ENCODE data around the gene CISTR.

DNA sequence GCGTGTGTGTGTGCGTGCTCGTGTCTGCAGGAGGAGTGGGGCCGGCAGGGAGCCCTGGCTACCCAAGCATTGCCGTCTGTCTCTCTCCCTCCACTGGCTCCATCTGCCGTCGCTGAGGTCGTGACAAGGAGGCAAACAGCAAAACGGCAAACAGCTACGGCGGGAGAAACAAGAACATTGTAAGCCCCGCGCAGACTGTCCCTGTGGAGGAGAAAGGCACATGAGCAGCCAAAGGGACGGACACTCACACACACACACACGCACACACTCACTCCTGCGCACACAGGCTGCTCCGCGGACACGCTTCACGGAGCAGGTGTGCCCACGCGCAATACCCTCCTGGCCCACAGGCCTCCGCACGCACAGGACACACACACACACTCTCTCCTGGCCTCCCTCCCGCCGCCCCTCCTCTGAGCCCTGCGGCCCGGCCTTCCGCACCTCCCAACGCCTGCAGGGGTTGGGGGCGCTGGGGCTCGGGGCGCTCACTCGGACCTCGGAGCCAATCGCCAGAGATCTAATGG lies 905 bp downstream of the CISTR start:
- TF ChIP-seq, protein P1, sequence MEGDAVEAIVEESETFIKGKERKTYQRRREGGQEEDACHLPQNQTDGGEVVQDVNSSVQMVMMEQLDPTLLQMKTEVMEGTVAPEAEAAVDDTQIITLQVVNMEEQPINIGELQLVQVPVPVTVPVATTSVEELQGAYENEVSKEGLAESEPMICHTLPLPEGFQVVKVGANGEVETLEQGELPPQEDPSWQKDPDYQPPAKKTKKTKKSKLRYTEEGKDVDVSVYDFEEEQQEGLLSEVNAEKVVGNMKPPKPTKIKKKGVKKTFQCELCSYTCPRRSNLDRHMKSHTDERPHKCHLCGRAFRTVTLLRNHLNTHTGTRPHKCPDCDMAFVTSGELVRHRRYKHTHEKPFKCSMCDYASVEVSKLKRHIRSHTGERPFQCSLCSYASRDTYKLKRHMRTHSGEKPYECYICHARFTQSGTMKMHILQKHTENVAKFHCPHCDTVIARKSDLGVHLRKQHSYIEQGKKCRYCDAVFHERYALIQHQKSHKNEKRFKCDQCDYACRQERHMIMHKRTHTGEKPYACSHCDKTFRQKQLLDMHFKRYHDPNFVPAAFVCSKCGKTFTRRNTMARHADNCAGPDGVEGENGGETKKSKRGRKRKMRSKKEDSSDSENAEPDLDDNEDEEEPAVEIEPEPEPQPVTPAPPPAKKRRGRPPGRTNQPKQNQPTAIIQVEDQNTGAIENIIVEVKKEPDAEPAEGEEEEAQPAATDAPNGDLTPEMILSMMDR (IDR thresholded peaks at IDR 0.05; ENCODE audit: poor library complexity): no peak
- TF ChIP-seq EZH2 (IDR thresholded peaks at IDR 0.05; ENCODE audit: borderline replicate concordance) (no peak), EZH2phosphoT487 (IDR thresholded peaks at IDR 0.05; ENCODE audit: low read depth, severe bottlenecking, unreplicated experiment) (no peak)

Measured in hepatocyte (in vitro differentiated cells).